Measurements from ENCODE around the gene AP2A2.

Gene AP2A2

DNA sequence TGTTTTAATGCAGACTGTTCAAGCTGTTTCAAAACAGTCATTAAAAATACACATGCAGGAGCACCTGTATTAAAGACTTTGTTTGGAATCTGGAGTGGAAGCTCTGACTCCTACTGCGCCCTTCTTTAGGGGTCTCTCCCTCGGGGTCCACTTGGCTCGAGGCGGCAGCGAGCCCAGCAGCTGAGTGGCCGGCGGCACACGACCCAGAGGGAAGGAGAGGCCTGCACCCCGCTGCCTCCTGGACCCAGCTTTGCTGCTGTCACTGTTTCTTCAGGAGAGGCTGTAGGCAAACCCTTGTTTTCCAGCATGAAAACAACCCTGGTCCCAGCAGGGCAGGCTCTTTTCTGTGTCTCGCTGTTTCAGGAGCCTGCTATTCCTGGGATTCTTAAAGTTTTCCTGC lies 81.6 kb downstream of the AP2A2 start:
- Histone ChIP-seq H3K27me3 (ENCODE audit: control insufficient read depth, low read length) (no peaks in the 10 kb centered on the region), H3K27ac (ENCODE audit: low read depth, low read length) (no peak overlapping the region), H3K4me1 (ENCODE audit: control insufficient read depth, low read length) (no peaks in the 10 kb centered on the region), H3F3A (ENCODE audit: control insufficient read depth, insufficient read depth) (no peaks in the 10 kb centered on the region), H4K20me1 (ENCODE audit: control insufficient read depth, insufficient read depth, low read depth, low read length) (peaks cover 3% of the 10 kb centered on the region; the same call in 1 of the 2 replicates), H3K4me2 (ENCODE audit: low read length) (no peak overlapping the region), H3K36me3 (ENCODE audit: control insufficient read depth, low read length) (peaks cover 41% of the 10 kb centered on the region), H3K79me2 (ENCODE audit: control insufficient read depth, low read length) (no peaks in the 10 kb centered on the region), H3K9me3 (ENCODE audit: control insufficient read depth, insufficient read depth, low read length) (no peaks in the 10 kb centered on the region), H3K9me2 (replicated peaks; ENCODE audit: control insufficient read depth, low read length) (no peaks in the 10 kb centered on the region), H3K4me3 (ENCODE audit: low read length) (no peak overlapping the region)
- TF ChIP-seq EZH2phosphoT487 (IDR thresholded peaks at IDR 0.05; ENCODE audit: borderline replicate concordance, low read length), result no peak
- TF ChIP-seq, protein P1, sequence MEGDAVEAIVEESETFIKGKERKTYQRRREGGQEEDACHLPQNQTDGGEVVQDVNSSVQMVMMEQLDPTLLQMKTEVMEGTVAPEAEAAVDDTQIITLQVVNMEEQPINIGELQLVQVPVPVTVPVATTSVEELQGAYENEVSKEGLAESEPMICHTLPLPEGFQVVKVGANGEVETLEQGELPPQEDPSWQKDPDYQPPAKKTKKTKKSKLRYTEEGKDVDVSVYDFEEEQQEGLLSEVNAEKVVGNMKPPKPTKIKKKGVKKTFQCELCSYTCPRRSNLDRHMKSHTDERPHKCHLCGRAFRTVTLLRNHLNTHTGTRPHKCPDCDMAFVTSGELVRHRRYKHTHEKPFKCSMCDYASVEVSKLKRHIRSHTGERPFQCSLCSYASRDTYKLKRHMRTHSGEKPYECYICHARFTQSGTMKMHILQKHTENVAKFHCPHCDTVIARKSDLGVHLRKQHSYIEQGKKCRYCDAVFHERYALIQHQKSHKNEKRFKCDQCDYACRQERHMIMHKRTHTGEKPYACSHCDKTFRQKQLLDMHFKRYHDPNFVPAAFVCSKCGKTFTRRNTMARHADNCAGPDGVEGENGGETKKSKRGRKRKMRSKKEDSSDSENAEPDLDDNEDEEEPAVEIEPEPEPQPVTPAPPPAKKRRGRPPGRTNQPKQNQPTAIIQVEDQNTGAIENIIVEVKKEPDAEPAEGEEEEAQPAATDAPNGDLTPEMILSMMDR (IDR thresholded peaks at IDR 0.05; ENCODE audit: low read depth, low read length, poor library complexity, severe bottlenecking), result no peak

DNA sequence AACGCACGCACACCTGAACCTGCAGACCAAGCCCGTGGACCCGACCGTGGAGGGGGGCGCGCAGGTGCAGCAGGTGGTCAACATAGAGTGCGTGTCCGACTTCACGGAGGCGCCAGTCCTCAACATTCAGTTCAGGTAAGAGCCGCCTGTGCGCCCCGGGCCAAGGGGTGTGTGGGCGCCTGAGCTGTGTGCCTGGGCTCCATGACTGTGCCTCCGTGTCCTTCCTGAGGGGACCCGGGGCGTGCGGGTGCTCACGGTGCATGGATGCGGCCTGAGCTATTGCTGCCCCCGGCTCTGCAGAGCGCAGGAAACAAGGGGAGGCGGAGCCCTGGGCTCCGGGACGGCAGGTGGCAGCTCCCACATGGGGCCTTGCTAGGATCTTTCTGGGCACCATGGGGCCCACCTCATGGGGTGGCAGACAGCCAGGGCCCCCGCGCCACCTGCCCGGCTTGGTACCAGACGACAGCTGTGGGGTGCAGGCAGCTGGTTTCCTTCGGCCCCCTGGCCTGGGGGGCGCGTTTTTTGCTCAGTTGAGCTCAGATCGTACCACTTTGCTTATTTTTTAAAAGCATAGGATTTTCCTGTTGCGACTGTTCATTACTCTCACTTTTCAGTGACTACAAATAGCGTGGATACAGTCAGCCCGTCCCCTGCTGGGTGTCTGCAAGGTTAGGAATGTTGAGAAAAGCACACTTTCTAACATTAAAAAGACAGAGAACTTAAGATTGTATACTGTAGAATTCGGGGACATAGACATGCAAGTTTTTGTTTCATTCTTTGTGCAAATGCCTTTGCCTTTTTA lies 82.5 kb downstream of the AP2A2 start:
- H3K79me2 ChIP-seq (ENCODE audit: control insufficient read depth, low read length), result no peaks in the 10 kb centered on the region
- H3K4me3 ChIP-seq (ENCODE audit: low read length), result no peak overlapping the region
- no peak overlapping the region for H3K27ac ChIP-seq (ENCODE audit: low read depth, low read length)
- no peak for TF ChIP-seq EZH2phosphoT487 (IDR thresholded peaks at IDR 0.05; ENCODE audit: borderline replicate concordance, low read length)
- TF ChIP-seq, protein P1 (IDR thresholded peaks at IDR 0.05; ENCODE audit: low read depth, low read length, poor library complexity, severe bottlenecking), result no peak
- H3K4me1 ChIP-seq (ENCODE audit: control insufficient read depth, low read length), result no peaks in the 10 kb centered on the region
- H3K9me2 ChIP-seq (replicated peaks; ENCODE audit: control insufficient read depth, low read length), result no peaks in the 10 kb centered on the region
- H3K9me3 ChIP-seq (ENCODE audit: control insufficient read depth, insufficient read depth, low read length), result no peaks in the 10 kb centered on the region
- H3K36me3 ChIP-seq (ENCODE audit: control insufficient read depth, low read length), result peaks cover 37% of the 10 kb centered on the region
- H3F3A ChIP-seq (ENCODE audit: control insufficient read depth, insufficient read depth), result no peaks in the 10 kb centered on the region
- peaks cover 3% of the 10 kb centered on the region; the same call in 1 of the 2 replicates for H4K20me1 ChIP-seq (ENCODE audit: control insufficient read depth, insufficient read depth, low read depth, low read length)
- no peak overlapping the region for H3K4me2 ChIP-seq (ENCODE audit: low read length)
- H3K27me3 ChIP-seq (ENCODE audit: control insufficient read depth, low read length), result no peaks in the 10 kb centered on the region

DNA sequence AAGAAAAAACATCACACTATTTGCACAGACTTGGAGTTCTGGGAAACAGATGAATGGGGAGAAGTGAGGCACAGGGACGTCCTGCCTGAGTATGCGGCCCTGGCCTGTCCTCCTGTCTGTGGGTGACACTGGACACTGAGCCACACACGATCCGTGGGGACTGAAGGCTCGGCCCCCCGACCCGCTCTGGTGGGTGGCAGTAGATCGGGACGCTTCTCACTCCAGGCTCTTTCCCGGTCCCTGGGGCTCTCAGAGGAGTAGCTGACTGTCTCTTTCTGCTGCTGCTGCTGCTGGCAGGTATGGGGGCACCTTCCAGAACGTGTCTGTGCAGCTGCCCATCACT lies 83.1 kb downstream of the AP2A2 start:
- Histone ChIP-seq H3K9me3 (ENCODE audit: control insufficient read depth, insufficient read depth, low read length) (no peaks in the 10 kb centered on the region), H3F3A (ENCODE audit: control insufficient read depth, insufficient read depth) (no peaks in the 10 kb centered on the region), H4K20me1 (ENCODE audit: control insufficient read depth, insufficient read depth, low read depth, low read length) (peaks cover 3% of the 10 kb centered on the region; the same call in 1 of the 2 replicates), H3K79me2 (ENCODE audit: control insufficient read depth, low read length) (no peaks in the 10 kb centered on the region), H3K36me3 (ENCODE audit: control insufficient read depth, low read length) (peaks cover 31% of the 10 kb centered on the region), H3K9me2 (replicated peaks; ENCODE audit: control insufficient read depth, low read length) (no peaks in the 10 kb centered on the region), H3K4me3 (ENCODE audit: low read length) (no peak overlapping the region), H3K27me3 (ENCODE audit: control insufficient read depth, low read length) (no peaks in the 10 kb centered on the region), H3K27ac (ENCODE audit: low read depth, low read length) (no peak overlapping the region), H3K4me1 (ENCODE audit: control insufficient read depth, low read length) (no peaks in the 10 kb centered on the region), H3K4me2 (ENCODE audit: low read length) (no peak overlapping the region)
- no peak for TF ChIP-seq EZH2phosphoT487 (IDR thresholded peaks at IDR 0.05; ENCODE audit: borderline replicate concordance, low read length)
- TF ChIP-seq, protein P1 (IDR thresholded peaks at IDR 0.05; ENCODE audit: low read depth, low read length, poor library complexity, severe bottlenecking), result no peak
